Activated CD8-positive, alpha-beta memory T cell treated with anti-CD3 and anti-CD28 coated beads for 48 hours (primary cell): ENCODE data around the gene ATP6V0E1.
"Not testable (repeated sequence)": the region's sequence is repeated elsewhere in the genome, so short reads cannot be mapped to it uniquely, and the experiment has no call there.

Experiments used
- DNase-seq, 3 experiments: peaks; one replicate each; pipeline ENCODE4 v3.0.0-alpha.2; 2020; ENCODE audit warnings: low read depth in 2 of 3, low spot score in 2 of 3

The ATP6V0E1 gene

DNA sequence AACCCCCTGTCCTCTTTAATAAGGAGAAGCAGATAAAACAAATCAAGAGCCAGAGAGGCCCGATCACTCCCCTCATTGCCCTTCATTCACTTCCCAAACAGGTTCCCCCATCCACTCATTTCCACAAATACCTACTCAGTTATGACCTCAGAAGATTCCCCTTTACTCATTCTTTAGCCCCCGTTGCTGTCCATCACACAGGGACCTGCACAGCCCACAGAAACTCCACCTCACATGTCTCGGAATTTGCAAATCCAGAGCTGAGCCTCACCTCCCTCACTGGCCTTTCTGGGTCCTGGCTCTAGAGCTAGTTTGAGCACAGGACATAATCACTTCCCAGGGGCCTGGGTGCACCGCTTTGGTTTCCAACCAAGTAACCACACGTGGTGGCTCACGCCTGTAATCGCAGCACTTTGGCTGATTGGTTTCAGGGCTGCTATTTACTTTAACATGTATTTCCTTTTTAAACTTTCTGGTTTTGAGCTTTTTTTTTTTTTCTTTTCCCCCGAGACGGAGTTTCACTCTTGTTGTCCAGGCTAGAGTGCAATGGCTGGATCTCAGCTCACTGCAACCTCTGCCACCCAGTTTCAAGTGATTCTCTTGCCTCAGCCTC, 17.8 kb downstream of the ATP6V0E1 start:
- DNase-seq: peak in 1 of 3 experiments; percentile 10

GRCh38 chr5:173003360-173003759, 19.8 kb downstream of the ATP6V0E1 start:
- no peak for DNase-seq

DNA sequence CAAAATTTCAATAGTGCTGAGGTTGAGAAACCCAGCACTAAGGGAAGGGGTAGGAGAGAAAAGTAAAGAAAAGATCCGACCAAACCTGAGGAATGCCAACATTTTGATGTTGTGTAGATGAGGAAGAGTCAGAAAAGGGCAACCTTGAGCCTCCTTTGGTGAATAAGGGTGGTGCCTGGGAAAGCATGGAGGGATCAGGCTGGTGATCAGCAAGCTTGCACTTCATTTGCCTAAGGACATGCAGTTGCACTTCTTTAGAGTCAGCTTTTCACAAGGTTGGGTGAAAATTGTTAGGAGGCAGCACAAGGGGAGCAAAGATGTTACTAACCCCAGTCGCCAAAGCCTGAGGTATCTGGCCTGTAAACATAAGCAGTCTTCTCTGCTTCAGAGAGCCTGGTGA, 20.4 kb downstream of the ATP6V0E1 start:
- DNase-seq: no peak

DNA sequence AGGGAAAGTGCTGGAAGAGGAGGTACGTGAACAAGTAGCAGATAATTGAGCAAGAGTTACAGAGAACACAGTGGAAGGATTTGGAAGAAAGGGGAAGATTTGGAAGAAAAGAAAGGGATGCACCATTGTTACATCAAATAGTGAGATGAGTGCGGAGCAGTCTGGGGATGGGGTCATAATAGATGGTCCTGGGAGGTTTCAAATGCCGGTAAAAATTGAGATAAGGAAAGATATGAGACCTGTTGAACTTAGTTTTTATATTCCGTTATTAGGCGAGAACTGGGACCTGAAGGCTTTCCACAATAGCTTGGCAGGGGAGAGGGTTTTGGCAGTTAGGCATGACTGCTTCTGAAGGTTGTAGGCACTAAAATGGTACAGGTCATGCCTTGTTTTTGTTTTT, 20.9 kb downstream of the ATP6V0E1 start:
- no peak for DNase-seq

- DNase-seq: no peak
Measured at GRCh38 chr5:173010021-173010420, 26.4 kb downstream of the ATP6V0E1 start.

DNA sequence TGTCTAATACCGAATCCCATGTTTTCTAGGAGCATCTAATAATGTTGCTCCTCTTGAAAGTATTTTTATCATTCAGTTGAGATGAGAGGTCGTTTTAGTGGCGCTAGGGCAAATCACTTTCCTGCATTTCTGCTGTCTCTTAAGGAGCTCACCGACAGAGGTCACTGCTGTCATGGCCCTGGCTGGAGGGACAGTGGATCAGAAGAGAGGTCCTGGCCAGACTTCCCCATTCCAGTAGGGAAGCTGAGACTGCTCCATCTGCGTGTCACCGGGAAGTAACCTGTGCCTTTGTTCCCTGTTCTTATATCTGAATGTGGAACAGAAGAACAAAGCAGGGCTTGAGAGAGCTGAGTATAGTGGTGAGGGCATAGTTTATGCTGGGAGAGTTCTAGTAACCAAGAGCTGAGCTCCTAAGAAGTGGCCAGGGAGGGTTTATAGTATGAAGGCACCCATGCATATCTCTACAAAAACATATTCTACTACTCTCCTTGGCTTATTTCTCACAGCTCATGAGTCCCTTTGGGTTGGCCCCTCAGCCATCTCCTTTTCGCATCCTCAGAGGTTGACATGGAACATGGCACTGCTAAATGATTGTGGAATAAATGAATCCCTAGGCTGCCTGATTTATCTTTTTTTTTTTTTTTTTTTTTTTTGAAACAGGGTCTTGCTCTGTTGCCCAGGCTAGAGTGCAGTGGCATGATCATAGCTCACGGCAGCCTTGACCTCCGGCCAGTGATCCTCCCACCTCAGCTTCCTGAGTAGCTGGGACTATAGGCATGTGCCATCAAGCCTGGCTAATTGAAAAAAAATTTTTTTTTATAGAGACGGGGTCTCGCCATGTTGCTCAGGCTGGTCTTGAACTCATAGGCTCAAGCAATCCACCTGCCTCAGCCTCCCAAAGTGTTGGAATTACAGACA, 27.2 kb downstream of the ATP6V0E1 start:
- DNase-seq: no peak

DNA sequence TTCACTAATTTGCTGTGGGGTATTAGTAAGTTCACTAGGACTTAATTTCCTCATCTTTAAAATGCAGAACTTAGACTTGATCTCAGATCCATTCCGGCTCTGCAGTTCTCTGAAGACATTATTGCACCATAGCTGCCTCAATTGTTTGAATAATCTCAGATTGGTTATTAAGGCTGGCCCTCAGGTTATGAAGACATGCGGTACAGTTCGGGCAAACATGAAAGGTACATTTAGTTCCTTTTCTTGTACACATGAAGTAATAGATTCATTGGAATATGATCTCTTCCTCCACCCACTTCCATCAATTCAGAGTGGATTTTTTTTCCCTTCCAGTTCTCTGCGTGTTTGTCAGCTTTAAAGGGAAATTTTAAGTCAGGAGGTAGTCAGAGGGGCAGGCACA, 28.0 kb downstream of the ATP6V0E1 start:
- no peak for DNase-seq

DNA sequence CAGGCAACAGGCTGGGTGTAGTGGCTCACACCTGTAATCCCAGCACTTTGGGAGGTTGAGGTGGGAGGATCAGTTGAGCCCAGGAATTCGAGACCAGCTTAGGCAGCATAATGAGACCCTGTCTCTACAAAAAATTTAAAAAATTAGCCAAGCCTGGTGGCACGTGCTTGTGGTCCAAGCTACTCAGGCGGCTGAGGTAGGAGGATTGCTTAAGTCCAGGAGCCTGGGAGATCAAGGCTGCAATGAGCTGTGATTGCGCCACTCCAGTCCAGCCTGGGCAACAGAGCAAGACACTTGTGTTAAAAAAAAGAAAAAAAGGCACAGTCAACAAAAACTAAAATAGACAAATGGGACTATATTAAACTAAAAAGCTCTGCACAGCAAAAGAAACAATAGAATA, 29.3 kb downstream of the ATP6V0E1 start:
- no peak for DNase-seq

DNA sequence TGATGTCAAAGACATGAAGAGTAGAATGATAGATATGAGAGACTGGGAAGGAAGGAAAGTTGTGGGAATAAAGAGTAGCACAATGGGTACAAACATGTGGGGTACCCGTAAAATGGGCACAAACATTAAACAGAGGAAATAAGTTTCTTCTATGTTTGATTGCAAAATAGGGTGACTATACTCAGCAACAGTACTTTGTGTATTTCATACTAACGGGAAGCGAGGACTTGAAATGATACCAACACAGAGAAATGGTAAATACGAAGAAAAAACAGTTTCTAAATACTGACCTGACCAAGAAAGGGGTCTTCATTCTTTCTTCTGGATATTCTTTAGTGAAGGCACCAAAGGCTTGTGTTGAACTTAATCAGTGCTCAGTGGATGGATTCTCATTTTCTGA, 31.1 kb downstream of the ATP6V0E1 start:
- DNase-seq: no peak

GRCh38 chr5:173015192-173015591, 31.6 kb downstream of the ATP6V0E1 start:
- no peak for DNase-seq

- no peak for DNase-seq
Measured at GRCh38 chr5:173015598-173016455, 32.3 kb downstream of the ATP6V0E1 start.

DNA sequence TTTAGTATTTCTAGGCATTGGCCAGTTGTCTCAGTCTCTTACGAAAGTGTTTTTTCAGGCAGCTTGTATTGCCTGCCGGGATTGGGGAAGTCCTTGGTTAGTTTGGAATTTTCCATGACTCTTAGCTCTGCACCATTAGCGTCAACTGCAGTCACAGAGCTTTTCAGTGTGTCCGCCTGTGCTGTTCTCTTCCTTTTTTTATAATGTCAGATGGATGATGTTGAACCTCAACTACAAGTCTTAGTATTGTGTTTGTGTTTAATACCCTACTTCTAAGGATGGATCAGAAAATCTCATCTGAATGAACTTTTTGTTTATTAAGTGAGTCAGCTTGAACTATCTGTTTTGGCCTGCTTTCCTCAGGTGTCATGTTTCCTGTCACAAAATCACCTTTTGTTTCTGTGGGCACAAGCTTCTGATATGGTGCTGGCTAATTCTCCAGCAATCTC, 33.1 kb downstream of the ATP6V0E1 start:
- no peak for DNase-seq

- DNase-seq: not testable (repeated sequence)
Measured at GRCh38 chr5:173017087-173017486, 33.5 kb downstream of the ATP6V0E1 start.

- no peak for DNase-seq
Measured at GRCh38 chr5:173018358-173018757, 34.8 kb downstream of the ATP6V0E1 start.

GRCh38 chr5:173020154-173020581, 36.6 kb downstream of the ATP6V0E1 start:
- DNase-seq: no peak

DNA sequence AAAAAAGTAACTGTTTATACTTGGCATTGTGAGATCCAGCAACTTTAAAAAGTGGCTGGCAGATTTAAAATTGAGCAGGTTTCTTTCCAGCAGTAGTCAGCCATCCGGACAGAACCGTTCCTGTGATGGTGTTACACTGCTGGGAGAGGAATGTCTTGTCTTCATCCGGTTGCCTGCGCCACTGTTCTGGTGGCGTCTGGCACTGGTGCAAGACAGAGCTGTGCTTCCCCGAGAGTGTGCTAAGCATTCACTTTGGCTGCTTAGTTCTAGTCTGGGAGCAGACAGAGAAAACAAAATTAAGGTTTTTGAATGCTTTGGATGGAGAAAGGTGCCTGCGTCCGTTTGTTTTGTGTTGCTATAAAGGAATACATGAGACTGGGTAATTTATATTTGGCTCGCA, 37.1 kb downstream of the ATP6V0E1 start:
- no peak for DNase-seq

GRCh38 chr5:173025651-173026050, 42.1 kb downstream of the ATP6V0E1 start:
- DNase-seq: no peak

DNA sequence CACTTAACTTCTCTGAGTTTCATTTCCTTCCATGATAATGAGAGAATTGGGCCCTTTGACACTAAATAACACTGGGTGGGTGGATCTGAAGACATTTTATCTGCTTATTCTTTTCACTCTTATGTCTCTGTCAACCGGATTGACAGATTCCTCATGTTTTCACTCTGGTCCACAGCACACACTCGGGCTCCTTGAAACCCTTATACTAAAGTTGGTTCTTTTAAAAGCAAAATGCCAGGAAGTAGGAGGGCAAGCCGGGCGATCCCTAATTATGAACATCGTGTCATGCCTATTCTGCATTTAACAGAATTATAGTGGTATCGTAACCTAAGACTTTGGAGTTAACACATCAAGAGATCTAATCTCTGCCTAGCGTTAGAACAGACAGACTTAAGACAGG, 44.3 kb downstream of the ATP6V0E1 start:
- no peak for DNase-seq

DNA sequence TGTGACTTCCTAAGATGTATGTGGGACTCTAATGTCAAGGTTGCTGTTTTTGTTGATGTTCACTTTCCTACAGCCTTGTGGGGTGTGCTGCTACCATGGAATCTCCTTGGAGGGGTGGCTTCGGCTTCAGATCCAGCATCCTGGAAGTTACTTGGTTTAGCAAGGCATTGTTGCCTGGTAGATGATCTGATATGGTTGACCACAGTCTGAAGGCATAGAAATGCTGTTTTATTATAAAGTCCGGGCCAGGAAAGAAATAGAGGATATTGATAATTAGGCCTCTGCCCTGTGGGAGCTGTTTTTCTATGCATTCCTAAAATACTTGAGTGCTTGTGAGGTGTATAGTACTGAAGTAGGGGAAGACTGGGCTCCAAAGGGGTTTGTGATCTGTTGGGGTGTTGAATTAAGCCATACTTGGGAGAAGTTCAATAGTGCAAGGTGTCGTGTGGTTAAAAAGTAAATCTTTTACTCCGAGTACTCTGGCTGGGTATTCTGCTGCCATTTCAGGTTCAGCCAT, 45.3 kb downstream of the ATP6V0E1 start:
- no peak for DNase-seq

DNA sequence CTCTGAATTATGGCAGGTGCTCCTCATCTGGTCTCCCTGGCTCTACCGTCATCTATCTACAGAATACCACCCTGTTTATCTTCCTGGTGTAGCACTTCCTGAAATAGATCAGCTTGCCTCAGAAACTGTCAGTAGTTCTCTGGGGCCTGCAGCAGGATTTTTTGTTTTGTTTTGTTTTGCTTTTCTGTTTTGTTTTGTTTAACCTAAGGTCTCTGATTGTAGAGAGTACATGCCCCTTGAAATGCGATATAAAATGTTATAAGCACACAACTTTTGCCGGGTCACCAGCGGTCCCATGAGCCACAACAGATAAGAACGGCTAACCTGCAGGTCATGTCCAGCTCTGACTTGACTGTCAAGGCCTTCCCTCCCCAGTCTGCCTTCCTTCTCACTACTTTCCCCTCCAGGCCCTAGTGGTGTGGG, 45.9 kb downstream of the ATP6V0E1 start:
- DNase-seq: no peak

DNA sequence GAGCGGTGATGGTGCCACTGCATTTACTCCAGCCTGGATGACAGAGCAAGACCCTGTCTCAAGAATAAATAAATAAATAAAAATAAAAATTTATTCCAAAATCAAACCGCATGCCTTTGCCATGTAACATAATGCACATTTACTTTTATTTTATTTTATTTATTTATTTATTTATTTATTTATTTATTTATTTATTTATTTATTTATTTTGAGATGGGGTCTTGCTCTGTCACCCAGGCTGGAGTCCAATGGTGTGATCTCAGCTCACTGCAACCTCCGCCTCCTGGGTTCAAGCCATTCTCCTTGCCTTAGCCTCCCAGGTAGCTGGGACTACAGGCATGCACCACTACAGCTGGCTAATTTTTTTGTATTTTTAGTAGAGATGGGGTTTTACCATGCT, 48.5 kb downstream of the ATP6V0E1 start:
- not testable (repeated sequence) for DNase-seq
